A673 (cell line): Measurements from ENCODE around the gene HDAC4. TPM values are rescaled to one million over a fixed set of nuclear protein-coding genes. Genes with fewer than 3 reads are reported as not detected.

ENCODE experiments used
- BruUV-seq: library from RNA; stranded (reverse); fragments of 400-500 nt; replicated peaks from 2 replicates; lab custom pipeline; 2021; lab: Mats Ljungman, UMichigan
- CTCF ChIA-PET: fragments of 300-600 bp; sonication (Branson Sonifier 250); formaldehyde crosslinking; loops from one replicate; lab custom pipeline; 2022; ENCODE audit warnings: antibody characterized with exemption; lab: Charles Lee
- POLR2A ChIA-PET: fragments of 300-600 bp; sonication (Branson Sonifier 250); formaldehyde crosslinking; loops from one replicate; lab custom pipeline; 2022; ENCODE audit warnings: antibody characterized with exemption; ENCODE audit not compliant: low non-redundant PET; lab: Charles Lee
- DNase-seq: peaks from one replicate; pipeline ENCODE4 v3.0.0-alpha.2; 2015; ENCODE audit warnings: low spot score
- H3K27ac ChIP-seq: fragments of 200-600 bp; sonication (generic); 2 replicates; pipeline ENCODE4 v1.5.1; 2016; ENCODE audit warnings: mixed run types, low read depth, mild to moderate bottlenecking, mixed read lengths, antibody characterized with exemption, low read length; ENCODE audit not compliant: poor library complexity, severe bottlenecking
- H3K27me3 ChIP-seq: fragments of 200-600 bp; sonication (generic); replicated peaks from 2 replicates; pipeline ENCODE4 v1.6.1; 2017; ENCODE audit warnings: mixed run types, low read depth, mild to moderate bottlenecking, mixed read lengths, antibody characterized with exemption, low read length; ENCODE audit not compliant: insufficient read depth, poor library complexity
- H3K36me3 ChIP-seq: fragments of 200-600 bp; sonication (generic); 2 replicates; pipeline ENCODE4 v1.6.1; 2016; ENCODE audit warnings: mixed run types, mild to moderate bottlenecking, mixed read lengths, antibody characterized with exemption, low read length; ENCODE audit not compliant: insufficient read depth, poor library complexity, severe bottlenecking
- H3K4me1 ChIP-seq: fragments of 200-600 bp; sonication (generic); 2 replicates; pipeline ENCODE4 v1.6.1; 2017; ENCODE audit warnings: mixed run types, mild to moderate bottlenecking, mixed read lengths, antibody characterized with exemption, low read length; ENCODE audit not compliant: insufficient read depth, poor library complexity, severe bottlenecking
- H3K4me3 ChIP-seq: fragments of 200-600 bp; sonication (generic); 2 replicates; pipeline ENCODE4 v1.5.1; 2016; ENCODE audit warnings: low read depth, mixed run types, mild to moderate bottlenecking, mixed read lengths, low read length; ENCODE audit not compliant: poor library complexity, severe bottlenecking
- H3K9me3 ChIP-seq: fragments of 200-600 bp; sonication (generic); 2 replicates; pipeline ENCODE4 v1.6.1; 2016; ENCODE audit warnings: mixed run types, low read depth, mild to moderate bottlenecking, mixed read lengths, antibody characterized with exemption, low read length; ENCODE audit not compliant: poor library complexity, severe bottlenecking
- CTCF ChIP-seq: fragments of 300-800, 200-600 bp; sonication (generic); conservative IDR thresholded peaks from 2 replicates; pipeline ENCODE4 v1.5.1; 2017; ENCODE audit warnings: low read depth, mild to moderate bottlenecking, antibody characterized with exemption, low read length, moderate library complexity, mixed read lengths
- EZH2 ChIP-seq: fragments of 200-600 bp; sonication (generic); IDR thresholded peaks from 2 replicates; pipeline ENCODE4 v1.6.1; 2017; ENCODE audit warnings: borderline replicate concordance, low read depth, mild to moderate bottlenecking, mixed read lengths, antibody characterized with exemption, low read length; ENCODE audit not compliant: poor library complexity, severe bottlenecking
- intact Hi-C: fragments of 100-400 bp; cut with micrococcal nuclease; formaldehyde crosslinking; loops from one replicate; pipeline ENCODE4 v1.10.0; 2022; ENCODE audit not compliant: unreplicated experiment
- total RNA-seq: library from RNA; stranded (reverse); gene quantifications from 2 replicates; pipeline ENCODE4 v1.2.3, GENCODE V29; 2021

HDAC4 gene
- total RNA-seq, 1 experiment from 2014 or later = 40.0 TPM

GRCh38 chr2:239061121-239061666 lies 339.6 kb downstream of the HDAC4 start:
- H3K27ac ChIP-seq = no peak overlapping the region
- H3K4me1 ChIP-seq = no peaks in the 10 kb centered on the region
- H3K36me3 ChIP-seq = no peaks in the 10 kb centered on the region
- DNase-seq = no peak
- no peaks in the 10 kb centered on the region for H3K9me3 ChIP-seq
- CTCF ChIA-PET = no interaction called here
- POLR2A ChIA-PET = no interaction called here
- no peak overlapping the region for H3K4me3 ChIP-seq
- TF ChIP-seq CTCF (no peak), EZH2 (no peak)
- no TSS peak for BruUV-seq
- no peaks in the 10 kb centered on the region for H3K27me3 ChIP-seq
- intact Hi-C loops = no loop called here

GRCh38 chr2:239060676-239061075 lies 340.1 kb downstream of the HDAC4 start:
- Histone ChIP-seq H3K4me3 (no peak overlapping the region), H3K9me3 (no peaks in the 10 kb centered on the region), H3K27ac (no peak overlapping the region), H3K36me3 (no peaks in the 10 kb centered on the region), H3K4me1 (no peaks in the 10 kb centered on the region), H3K27me3 (no peaks in the 10 kb centered on the region)
- intact Hi-C loops = no loop called here
- TF ChIP-seq EZH2 = no peak
- TF ChIP-seq CTCF = no peak
- no peak for DNase-seq
- POLR2A ChIA-PET = no interaction called here
- CTCF ChIA-PET = no interaction called here
- BruUV-seq = no TSS peak

GRCh38 chr2:239059854-239060253 lies 341.0 kb downstream of the HDAC4 start:
- intact Hi-C loops = no loop called here
- Histone ChIP-seq H3K36me3 (no peaks in the 10 kb centered on the region), H3K4me1 (no peaks in the 10 kb centered on the region), H3K9me3 (no peaks in the 10 kb centered on the region), H3K27me3 (no peaks in the 10 kb centered on the region), H3K27ac (no peak overlapping the region), H3K4me3 (no peak overlapping the region)
- no TSS peak for BruUV-seq
- TF ChIP-seq EZH2 (no peak), CTCF (no peak)
- ChIA-PET CTCF (interaction anchor here (0.5 kb wide), 1 partner anchor 24 kb away, joined by 5 read pairs; no protein-coding TSS in a partner anchor), POLR2A (interaction anchor here (0.6 kb wide), 1 partner anchor 241 kb away, joined by 3 read pairs; no protein-coding TSS in a partner anchor)
- no peak for DNase-seq
